ENCODE data around the gene C1QL4.
"Not testable (repeated sequence)": the region's sequence is repeated elsewhere in the genome, so short reads cannot be mapped to it uniquely, and the experiment has no call there.

C1QL4 gene

DNA sequence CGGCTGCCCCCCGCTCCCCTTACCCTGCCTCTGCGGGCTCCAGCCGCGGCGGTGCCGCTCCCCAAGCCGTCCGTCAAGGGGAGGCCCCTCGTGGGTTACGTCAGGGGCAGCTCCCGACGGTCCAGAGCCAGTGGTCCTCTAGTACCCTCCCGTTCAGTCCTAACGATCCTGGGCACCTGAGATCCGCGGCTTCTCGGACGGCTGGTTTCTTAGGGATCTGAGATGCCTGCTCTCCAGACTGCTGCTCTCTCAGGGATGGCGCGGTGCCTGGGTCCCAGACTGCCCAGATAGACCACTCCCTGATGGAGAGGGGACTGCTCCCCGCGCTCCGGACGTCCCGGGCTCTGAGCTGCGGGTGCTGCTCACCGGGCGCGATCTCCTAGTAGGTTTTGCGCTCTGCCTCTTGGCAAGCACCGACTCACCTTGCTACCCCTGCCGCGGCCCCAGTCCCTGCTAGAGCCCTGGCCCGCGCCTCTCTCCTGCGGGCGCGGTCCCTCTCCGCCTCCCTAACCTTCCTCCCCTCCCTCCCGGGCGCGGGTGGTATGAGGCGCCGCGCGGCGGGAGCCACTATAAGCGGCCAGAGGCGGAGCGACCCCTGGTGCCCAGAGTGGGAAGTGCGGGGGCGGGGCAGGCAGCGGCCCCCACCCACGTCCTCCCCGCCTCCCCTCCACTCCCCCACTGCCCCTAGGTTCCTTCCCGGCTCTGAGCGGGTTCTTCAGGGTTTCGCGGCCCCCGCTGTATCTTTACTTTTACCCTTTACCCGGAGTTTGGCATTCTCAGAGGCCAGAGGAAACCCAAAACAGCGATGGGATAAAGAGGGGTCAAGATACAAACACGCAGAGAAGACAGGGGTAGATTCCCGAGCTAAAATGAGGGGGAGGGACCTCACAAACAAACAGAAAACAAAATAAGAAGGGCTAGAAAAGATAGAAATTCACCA, at the start of gene C1QL4:
TSS of gene C1QL4 (minus strand) at position 544 of the 940 bp plus-strand sequence. CDS start 711 bp downstream, outside the sequence.
- DNase-seq, result peak; percentile 100

DNA sequence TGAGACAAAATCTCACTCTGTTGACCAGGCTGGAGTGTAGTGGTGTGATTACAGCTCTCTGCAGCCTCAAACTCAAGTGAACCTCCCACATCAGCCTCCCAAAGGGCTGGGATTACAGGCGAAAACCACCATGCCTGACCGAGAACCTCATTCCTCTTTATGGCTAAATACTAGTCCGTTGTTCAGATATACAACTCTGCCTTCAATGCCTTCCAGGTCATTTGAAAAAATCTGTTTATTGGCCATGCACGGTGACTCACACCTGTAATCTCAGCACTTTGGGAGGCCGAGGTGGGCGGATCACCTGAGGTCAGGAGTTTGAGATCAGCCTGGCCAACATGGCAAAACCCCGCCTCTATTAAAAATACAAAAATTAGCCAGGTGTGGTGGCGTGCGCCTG, 43.2 kb upstream of the C1QL4 start:
- not testable (repeated sequence) for DNase-seq

DNA sequence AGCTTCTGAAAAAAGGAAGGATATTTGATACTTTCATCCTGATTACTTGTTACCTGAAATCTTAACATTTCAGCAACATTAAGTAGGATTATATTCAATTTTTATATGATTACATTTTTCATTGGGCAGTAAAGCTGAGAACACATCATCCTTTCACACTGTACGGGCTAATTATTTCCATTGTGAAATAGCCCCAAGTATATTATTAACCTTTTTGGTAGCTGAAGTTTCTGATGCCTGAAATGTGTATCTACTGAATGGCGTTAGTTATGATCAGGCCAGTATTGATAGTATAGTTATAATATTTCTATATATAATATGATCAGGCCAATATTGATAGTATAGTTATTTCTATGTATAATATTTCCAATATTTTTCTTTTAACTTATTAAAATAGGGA, 40.4 kb upstream of the C1QL4 start:
- DNase-seq, result no peak

DNA sequence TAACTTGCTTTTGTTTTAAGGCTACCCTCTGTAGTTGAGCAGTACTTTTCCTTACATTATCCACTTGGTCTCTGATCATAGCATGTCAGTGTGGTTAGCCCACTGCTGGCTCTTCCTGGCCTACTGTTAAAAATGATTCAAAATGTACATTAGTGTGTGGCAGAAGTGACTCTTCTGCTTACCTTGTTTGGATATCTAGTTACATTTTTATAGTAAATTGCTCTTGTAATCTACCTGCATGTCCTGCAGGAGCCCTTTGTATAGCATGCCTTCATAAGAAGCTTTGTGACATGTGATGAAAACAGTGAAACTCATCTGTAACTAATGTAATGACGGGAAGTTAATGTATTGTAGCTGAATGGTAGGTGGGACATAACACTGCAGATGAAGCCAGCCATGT, 38.4 kb upstream of the C1QL4 start:
- DNase-seq, result no peak

DNA sequence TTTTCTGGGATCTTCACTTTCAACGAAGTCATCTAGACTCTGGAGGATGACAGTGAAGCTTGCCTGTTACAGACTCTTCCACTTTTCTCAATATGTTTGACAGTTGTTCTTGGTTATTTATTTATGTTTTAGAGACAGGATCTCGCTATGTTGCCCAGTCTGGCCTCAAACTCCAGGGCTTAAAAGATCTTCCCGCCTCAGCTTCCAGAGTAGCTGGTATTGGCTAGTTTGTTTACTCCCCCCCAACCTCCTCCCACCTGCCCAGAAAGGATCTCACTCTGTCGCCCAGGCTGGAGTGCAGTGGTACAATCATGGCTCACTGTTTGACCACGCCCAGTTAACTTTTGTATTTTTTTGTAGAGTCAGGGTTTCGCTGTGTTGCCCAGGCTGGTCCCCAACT, 33.6 kb upstream of the C1QL4 start:
- DNase-seq, result no peak

DNA sequence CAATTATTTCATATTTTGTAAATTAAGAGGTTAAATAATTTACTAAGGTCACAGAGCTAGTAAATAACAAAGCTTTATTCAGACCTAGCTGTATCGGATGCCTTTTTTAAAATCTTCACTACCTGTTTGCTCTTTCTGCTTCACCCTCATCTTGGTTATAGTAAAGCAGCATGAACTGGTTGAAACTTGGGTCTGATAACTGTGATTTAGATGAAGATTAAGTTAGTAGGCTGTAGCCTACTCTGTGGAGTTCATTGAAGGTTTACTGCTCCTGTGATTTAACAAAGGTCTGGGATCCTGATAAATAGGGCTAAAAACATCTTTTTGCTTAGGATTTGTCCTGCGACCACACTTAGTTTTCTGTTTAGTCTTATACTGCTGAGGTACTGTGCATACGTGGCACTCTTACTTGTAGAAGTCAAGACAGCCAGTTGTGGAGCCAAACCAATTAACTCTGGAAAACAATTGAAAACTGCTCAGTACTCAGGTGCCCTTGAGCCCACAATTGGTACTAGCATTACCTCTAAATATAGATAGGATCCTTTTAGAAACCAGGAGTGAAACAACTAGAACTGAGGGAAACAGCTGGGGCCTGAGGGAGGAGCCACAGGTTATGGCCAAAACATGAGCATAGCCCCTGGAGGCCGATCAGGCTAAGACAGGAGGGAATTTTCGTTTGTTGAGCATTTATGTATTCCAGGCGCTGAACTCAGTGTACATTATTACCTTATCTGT, 32.6 kb upstream of the C1QL4 start:
- DNase-seq, result no peak

DNA sequence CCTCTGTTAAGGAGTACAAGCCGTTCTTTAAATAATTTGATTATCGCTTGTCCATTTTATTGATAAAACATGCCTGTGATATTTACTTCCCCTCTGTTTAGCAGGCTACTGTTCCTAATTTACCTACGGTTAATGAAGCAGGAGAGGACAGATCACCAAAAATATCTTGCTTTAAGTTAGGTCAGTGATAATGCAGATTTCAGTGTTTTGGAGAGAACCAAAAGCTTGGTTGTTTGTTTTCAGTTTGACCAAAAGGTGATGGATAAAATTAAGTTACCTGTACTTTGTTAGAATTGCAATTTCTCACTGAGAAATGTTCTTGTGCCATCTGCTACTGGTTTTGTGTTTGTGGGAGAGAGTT, 31.2 kb upstream of the C1QL4 start:
- DNase-seq, result no peak

DNA sequence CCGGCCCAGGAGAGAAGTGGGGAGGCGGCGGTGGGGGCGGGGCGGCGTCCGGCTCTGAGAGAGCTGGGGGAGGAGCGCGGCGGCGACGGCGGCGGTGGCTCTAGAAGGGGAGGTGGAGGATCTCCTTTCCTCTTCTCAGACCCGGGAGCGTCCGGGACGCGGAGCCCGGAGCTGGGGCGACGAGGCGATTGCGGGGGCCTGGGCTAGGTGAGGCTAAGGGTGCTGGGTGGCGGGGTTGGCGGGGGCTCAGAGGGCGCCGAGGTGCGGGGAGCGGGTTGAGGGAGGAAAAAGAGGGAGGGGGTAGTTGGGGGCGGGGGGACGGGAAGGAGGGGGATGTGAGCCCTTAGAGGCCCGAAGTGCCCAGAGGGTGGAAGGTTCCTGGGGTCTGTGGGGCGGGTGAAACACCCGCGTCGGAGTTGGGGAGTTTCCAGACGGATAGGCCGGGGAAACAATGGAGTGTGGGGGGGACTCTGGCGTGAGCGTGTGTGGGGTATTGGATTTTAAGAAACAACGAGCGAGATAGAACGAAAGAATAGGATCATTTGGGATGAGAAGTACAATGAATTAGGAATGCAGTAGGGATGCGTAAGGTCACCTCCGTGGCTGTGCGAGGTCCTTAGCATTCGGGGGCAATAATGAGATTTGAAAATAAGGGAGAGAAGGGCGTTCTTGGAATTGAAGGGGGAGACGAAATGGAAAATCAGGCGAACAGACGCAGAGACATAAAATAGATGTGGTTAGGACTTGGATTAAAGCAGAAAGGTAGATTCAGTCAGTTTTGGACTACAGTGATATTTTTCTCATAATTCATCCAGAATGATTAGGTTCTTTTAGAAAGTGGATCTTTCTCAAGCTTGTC, 30.6 kb upstream of the C1QL4 start, which contains the start of gene SPATS2:
TSS of gene SPATS2 (plus strand) at position 82 of the 859 bp plus-strand sequence. CDS start 93,551 bp downstream, outside the sequence.
- DNase-seq, result no peak

DNA sequence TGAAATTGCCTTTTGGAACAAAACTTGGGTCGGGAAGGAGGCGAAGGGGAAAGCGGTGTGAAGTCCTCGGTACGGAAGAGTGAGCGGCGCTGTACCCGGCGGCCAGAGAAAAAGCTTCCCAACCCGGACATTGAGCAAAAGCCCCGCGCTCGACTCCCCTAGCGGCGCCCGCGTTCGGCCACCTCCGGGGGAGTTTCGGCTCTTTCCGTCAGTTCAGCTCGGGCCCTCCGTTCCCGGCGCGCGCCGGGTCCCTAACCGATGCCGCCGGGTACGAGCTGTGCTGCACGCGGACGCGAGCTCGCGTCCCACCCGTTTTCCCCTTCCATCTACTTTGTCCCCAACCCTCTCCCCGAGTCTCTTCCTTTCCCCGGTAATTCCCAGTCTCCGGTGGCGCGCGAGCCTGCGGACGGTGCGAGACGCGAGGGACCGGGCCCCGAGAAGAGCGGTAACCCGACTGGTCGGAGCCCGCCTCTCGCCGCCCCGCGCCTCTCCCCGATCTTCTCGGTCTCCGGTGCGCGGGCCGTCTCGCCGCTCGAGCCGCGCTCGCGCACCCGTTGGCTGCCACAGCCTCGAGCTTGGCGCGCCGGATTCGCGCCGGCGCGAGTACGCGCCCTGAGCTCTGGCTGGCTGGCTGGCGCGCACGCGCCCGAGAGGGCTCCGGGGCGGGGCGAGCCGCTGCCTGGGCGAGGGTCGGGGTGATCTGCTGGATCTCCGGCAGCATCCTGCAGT, 29.8 kb upstream of the C1QL4 start:
- peak; percentile 100 for DNase-seq

DNA sequence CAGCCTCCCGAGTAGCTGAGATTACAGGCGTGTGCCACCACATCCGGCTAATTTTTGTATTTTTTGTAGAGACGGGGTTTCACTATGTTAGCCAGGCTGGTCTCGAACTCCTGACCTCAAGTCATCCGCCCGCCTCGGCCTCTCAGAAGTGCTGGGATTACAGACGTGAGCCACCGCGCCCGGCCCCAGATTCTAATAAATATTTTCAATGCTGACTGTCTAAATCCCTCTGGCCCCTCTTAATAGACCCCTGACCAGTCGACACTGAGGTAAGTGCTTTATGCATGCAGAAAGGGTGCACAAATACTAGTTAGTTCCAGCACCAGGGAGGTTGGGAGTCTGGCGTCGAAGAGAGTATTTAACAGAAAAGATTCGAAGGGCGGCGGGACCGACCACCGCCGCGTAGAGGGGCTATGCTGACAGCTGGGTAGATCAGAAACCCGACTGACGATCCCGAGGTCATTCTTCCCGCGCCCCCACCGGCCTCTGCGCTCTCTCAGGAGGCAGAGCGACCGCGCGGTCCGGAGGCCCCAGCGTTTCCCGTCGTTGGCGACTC, 29.2 kb upstream of the C1QL4 start:
- DNase-seq, result no peak

DNA sequence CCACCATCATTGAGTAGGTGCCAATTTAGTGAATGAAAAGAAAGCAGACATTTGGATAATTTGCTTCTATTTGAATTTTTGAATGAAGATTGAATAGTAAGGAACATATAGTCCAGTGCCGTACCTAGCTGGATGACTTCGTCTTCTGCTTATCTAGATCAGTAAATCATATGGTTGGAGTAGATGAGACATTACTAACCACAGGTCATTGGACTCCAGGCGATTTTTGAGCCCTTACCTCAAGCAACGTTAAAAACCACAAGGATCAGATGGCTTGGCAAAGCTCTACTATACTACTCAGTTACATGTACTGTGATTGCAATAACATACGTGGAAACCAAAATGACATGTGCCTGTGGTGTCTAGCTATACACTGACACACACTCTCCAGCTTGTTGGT, 28.6 kb upstream of the C1QL4 start:
- no peak for DNase-seq

DNA sequence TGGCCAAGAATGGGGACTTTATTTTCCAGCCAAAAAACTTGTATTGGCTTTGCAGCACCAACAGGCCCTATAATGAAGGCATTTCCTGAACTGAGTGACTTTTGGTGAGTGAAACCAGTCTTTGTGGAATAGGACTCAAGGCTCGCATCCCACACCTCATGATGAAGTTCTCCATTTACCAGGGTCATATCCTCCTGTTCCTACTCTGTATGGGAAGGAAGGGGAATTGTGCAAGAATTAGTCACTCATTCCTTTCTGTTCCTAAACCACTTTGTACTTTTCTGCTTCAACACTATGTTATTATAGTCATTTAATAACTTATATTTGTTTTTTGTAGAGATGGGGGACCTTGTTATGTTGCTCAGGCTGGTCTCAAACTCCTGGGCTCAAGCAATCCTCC, 28.0 kb upstream of the C1QL4 start:
- DNase-seq, result no peak

DNA sequence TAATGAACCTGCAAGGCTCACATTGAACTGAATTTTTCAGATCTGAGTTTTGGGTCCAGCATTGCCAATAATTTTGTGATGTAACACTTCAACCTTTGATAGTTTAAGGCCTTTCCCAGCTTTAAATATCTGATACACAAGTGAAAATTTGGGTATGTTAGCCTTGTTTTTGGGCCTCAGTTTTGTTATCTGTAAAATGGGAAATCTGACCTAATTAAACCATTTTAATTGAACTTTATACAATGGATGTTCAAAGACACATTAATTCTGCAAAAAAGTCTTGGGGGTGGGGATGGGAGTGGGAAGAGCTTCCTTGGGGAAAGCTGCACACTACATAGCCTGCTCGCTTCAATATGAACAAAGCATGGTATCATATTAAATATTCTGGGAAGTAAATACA, 25.1 kb upstream of the C1QL4 start:
- DNase-seq, result no peak

DNA sequence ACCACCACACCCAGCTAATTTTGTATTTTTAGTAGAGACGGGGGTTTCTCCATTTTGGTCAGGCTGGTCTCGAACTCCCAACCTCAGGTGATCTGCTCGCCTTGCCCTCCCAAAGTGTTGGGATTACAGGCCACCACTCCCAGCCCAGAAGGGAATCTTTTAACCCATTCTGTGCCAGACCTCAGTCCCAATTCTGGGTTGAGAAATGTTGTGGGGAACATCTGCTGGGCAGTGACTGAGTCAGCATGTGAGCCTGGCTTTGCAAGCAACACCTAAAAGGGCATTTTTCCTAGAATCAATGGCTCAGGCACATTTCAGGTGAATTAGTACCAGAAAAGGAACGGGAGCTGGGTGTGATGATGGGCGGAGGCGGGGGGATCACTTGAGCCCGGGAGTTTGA, 22.7 kb upstream of the C1QL4 start:
- no peak for DNase-seq

DNA sequence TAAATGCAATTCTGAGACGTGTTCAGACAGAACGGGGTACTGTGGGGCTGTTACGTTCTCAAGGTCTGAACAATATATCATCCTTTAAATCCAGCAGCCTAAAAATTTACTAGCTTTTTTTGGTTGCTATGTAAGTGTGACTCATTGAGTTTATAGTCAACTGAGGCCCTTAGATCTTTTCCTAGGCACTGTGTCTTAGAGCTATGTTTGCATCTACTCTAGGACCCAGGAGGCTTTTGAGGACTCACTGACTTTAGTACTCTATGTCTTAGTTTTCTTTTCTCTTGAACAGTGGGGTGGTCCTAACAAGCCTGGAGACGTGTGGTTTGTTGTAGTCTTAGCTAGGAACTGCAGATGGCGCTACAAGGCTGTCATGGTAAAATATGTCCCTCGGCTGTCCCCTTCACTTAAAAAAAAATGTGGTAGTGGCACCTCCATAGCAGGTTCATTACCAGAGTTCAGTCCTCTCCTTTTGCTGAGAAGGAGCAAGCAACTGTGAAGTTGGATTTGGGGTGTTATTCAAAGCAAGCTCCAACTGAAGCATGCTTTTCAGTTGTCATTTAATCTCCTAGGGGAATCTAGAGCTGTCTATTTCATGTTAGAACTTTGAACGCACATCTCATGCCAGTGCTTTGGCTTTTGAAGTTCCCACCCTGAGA, 21.6 kb upstream of the C1QL4 start:
- no peak for DNase-seq

DNA sequence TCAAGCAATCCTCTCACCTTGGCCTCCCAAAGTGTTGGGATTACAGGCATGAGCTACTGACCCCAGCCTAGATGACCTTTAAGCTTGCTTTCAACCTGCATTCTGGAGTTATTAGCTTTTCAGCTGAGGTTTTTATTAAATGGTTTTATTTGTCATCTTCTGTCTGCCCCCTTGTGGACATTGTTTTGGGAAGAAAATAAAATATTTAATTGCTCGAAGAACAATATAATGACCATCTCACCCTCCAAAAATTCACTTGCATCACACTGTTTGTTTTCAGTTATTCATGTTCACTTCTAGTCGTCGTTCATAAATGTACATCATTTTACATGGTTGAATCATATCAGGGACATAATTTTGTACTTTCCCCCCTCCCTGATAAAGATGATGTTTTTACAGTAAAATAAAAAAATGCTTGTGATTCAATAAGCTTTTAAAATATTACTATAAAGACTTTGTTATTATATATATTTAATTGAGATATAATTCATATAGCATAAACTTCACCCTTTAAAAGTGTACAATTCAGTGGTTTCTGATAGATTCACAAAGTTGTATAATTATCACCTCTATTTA, 20.2 kb upstream of the C1QL4 start:
- DNase-seq, result no peak

DNA sequence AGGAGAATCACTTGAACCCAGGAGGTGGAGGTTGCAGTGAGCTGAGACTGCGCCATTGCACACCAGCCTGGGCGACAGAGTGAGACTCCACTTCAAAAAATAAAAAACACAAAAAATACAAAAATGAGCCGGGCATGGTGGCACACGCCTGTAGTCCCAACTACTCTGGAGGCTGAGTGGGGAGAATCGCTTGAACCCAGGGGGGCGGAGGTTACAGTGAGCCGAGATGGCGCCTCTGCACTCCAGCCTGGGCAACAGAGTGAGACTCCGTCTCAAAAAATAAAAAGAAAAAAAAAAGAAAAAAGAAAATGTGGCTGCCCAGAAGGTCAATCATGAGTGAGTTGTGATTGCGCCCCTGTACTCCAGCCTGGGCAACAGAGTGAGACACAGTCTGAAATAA, 18.9 kb upstream of the C1QL4 start:
- DNase-seq, result no peak

DNA sequence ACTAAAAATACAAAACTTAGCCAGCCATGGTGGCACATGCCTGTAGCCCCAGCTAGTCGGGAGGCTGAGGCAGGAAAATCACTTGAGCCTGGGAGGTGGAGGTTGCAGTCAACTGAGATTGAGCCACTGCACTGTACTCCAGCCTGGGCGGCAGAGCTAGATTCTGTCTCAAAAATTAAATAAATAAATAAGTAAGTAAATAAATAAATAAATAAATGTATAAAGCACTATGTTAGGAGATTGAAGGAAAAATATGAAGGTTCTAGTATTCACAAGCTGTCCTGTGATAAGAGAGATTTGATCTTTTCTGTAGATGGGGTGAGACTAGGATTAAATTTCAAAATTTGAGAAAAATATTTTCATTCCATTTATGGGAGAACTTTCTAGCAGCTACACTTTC, 15.4 kb upstream of the C1QL4 start:
- DNase-seq, result no peak

DNA sequence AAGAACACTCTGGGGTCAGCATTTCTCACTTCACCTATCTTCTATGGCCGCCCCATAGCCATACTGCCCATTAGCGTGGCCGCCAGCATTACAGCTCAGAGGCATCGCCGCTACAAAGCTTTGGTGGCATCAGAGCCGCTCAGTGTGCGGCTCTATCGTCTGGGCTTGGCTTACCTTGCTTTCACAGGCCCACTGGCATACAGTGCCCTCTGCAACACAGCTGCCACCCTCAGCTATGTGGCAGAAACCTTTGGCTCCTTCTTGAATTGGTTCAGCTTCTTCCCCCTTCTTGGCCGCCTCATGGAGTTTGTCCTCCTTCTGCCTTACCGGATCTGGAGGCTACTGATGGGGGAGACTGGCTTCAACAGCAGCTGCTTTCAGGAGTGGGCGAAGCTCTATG, 12.3 kb upstream of the C1QL4 start:
- DNase-seq, result no peak

DNA sequence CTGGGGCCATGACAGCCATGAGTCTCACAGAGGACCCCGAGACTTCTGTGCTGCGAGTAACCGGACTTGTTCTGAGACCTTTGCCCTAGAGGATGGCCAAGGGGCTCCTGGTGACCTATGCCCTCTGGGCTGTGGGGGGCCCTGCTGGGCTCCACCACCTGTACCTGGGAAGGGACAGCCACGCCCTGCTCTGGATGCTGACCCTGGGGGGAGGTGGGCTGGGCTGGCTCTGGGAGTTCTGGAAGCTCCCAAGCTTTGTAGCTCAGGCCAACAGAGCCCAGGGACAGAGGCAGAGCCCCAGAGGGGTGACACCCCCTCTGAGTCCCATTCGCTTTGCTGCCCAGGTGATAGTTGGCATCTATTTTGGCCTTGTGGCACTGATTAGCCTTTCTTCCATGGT, 11.8 kb upstream of the C1QL4 start:
- DNase-seq, result no peak

All from GOT3 (cell line).